Peyer's patch (tissue), 4 donors: ENCODE data around the gene COL7A1.

Experiments used
- CTCF ChIP-seq, 6 experiments: fragments of 450-650 bp in 4 of 6; fragments of 200-600 bp in 2 of 6; sonication (generic) in 1 of 6; IDR thresholded peaks; one replicate each; pipeline ENCODE4 v1.5.1; 2017 to 2019; ENCODE audit warnings: antibody characterized with exemption in 6 of 6, mild to moderate bottlenecking in 3 of 6, moderate library complexity in 1 of 6
- POLR2A ChIP-seq, 2 donors: fragments of 450-650 bp; IDR thresholded peaks; one replicate each; pipeline ENCODE4 v1.5.1; 2017; ENCODE audit warnings: antibody characterized with exemption in 2 of 2, mild to moderate bottlenecking in 2 of 2, moderate library complexity in 2 of 2

GRCh38 chr3:48567090-48567489, 28.0 kb downstream of the COL7A1 start:
- no peak for TF ChIP-seq POLR2A (IDR thresholded peaks at IDR 0.05)
- TF ChIP-seq CTCF (IDR thresholded peaks at IDR 0.05) = no peak
